A549 treated with Mapracorat at 1 μM for 4 hours (cell line): Measurements from ENCODE around the gene SIRPB1. TPM values are rescaled to one million over a fixed set of nuclear protein-coding genes. Genes with fewer than 3 reads are reported as not detected.

ENCODE experiments used
- total RNA-seq: library from RNA; stranded (reverse); fragments of 200-300 nt; extraction: Qiagen RNA extraction; gene quantifications from 5 replicates; pipeline ENCODE4 v1.2.3, GENCODE V29; 2022

SIRPB1 gene
- total RNA-seq, result 0.29 to 0.52 TPM (median 0.51 TPM) in 5 replicates

GRCh38 chr20:1619861-1620444 lies at the start of gene SIRPB1:
TSS of gene SIRPB1 (minus strand) at chr20:1620009. CDS start at chr20:1619944, 65 bp downstream.

GRCh38 chr20:1657556-1658334 lies 37.9 kb upstream of the SIRPB1 start, which contains the start of gene SIRPG:
TSS of gene SIRPG (minus strand) at chr20:1657779. CDS start at chr20:1657714, 65 bp downstream.

Other genes starting within 250 kb of the SIRPB1 start
- 523 to 533 TPM (median 529 TPM) in 5 replicates for gene FKBP1A, start 227.0 kb downstream of the SIRPB1 start, total RNA-seq
- 104 to 139 TPM (median 113 TPM) in 5 replicates for gene NSFL1C, start 153.2 kb downstream of the SIRPB1 start, total RNA-seq
- 0.15 TPM in 1 of 5 replicates, not detected in the others for gene SIRPB2, start 128.6 kb downstream of the SIRPB1 start, total RNA-seq
- gene SIRPD, start 62.3 kb downstream of the SIRPB1 start, total RNA-seq, result not detected in 5 replicates
- not detected in 5 replicates for gene SIRPG, start 37.8 kb upstream of the SIRPB1 start, total RNA-seq